GM10266 (cell line): ENCODE results near the gene KCNJ8.

ENCODE experiments used
- DNase-seq: peaks from one replicate; pipeline ENCODE4 v3.0.0; 2012; ENCODE audit errors: extremely low spot score
- CTCF ChIP-seq: IDR thresholded peaks from 2 replicates; pipeline ENCODE4 v1.5.1; 2012; ENCODE audit warnings: mild to moderate bottlenecking, low read depth; ENCODE audit not compliant: control insufficient read depth, insufficient read depth; ENCODE audit errors: missing control alignments

Gene KCNJ8

GRCh38 chr12:21764950-21765349 is 9.6 kb downstream of the KCNJ8 start:
- DNase-seq, result no peak
- no peak for TF ChIP-seq CTCF

DNA sequence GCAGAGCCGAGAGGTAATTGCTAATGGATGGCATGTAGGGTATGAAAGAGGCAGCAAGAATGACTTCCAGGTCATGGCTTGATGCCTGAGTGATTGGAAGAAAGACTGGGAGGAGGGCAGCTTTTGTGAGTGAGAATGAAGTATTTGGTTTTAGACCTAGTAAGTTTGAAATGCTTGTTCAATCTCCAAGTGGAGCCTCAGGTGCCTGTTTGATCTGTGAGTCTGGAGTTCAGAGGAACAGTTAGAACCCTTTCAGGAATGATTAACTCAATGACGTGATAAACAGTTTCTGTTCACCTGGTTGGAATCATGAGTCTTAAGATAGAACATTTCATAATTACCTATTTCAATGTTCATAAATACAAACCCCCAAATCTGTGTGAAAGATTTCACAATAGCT is 10.4 kb downstream of the KCNJ8 start:
- TF ChIP-seq CTCF, result no peak
- no peak for DNase-seq

DNA sequence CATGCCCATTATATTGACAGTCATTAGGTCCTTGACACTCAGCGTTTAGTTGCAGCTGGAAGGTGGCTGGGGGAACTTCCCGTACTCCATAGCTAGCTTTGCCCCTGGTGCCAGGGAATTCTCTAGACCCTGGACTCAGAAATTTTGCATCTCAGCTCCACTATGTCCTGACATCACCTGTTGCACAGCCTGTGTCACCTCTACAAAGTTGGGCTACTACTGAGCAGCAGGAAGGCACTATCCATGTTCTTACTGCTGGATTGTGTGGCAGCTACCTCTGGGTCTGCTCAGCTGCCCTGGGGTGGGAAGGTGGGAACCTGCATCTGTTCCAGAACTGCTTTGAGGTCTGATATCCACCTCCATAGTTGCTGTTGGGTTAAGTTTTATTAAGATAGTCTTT is 11.0 kb downstream of the KCNJ8 start:
- TF ChIP-seq CTCF, result no peak
- DNase-seq, result no peak

DNA sequence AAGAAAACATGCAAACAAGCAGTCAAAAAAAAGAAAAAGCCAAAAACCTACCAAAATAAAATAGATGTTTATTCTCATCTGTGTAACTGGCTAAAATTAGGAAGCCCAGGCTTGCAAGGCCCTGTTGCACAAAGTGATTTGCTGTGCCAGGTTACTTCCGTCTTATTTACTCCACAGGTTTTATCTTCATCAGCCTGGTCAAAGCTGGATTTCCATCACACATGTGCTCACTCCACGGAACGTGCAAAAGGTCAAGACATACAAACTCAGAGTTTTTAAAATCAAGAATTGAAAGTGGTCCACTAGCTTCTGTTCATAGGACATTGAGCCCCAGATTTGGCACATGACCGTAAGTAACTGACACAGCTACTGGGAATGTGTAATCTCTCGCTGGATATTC is 14.8 kb downstream of the KCNJ8 start:
- TF ChIP-seq CTCF, result no peak
- no peak for DNase-seq

- no peak for DNase-seq
- TF ChIP-seq CTCF, result no peak
Measured at GRCh38 chr12:21757735-21758134, 16.8 kb downstream of the KCNJ8 start.

- DNase-seq, result no peak
- no peak for TF ChIP-seq CTCF
Measured at GRCh38 chr12:21756699-21757098, 17.8 kb downstream of the KCNJ8 start.

DNA sequence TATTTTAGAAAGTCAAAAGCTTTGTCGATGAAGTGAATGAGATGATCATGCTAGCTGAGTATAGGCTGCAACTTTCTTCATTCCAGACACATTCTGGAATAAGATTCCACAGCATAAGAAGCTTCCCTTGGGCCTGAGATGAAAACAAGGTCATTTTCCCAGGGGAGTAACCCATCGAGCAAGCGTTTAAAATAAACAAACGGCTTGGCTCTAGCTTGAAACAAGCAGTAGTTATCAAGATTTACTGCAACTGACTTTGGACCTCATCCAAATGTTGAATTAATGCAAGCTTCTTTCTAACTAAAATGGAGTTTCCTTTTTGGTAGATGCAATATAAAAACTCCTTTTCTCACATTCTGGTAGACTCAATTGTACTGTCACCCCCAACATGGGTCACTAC is 23.0 kb downstream of the KCNJ8 start:
- no peak for DNase-seq
- TF ChIP-seq CTCF, result no peak
